Ovary (tissue), 3 donors: ENCODE results near the gene ATP8A1.

Experiments used
- EP300 ChIP-seq: sonication (generic); formaldehyde crosslinking; IDR thresholded peaks from one replicate; pipeline ENCODE4 v1.6.1; 2017; ENCODE audit warnings: antibody characterized with exemption
- POLR2A ChIP-seq: fragments of 450-650 bp; IDR thresholded peaks from one replicate; pipeline ENCODE4 v1.6.1; 2017; ENCODE audit warnings: antibody characterized with exemption, mild to moderate bottlenecking, moderate library complexity
- TF ChIP-seq, protein P1 (sequence below), 3 donors: fragments of 450-650 bp in 2 of 3; fragments of 200-600 bp in 1 of 3; IDR thresholded peaks; one replicate each; pipeline versions ENCODE4 v1.5.1 to v1.8.0; 2016 to 2022; ENCODE audit warnings: antibody characterized with exemption in 3 of 3, mild to moderate bottlenecking in 1 of 3
- donor health status: DM: no; HTN: no; CAD: no.

DNA sequence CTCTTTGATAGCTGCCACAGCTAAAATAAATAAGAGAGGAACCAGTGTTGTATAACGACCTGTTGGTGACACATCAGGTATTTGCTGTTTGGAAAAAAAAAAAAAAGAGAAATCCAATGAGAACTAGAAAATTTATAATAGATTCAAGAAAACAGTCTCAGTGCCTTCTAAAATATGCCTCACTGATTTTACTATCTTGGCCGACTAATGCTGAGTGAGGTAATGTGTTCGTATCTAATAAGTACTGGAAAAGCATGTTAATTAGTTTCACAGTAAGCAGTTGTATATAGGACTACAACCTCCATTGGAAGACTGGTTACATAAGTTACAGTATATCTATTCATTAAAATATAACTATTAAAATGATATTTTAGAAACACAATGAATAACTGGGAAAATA is 32.4 kb downstream of the ATP8A1 start:
- TF ChIP-seq, protein P1, sequence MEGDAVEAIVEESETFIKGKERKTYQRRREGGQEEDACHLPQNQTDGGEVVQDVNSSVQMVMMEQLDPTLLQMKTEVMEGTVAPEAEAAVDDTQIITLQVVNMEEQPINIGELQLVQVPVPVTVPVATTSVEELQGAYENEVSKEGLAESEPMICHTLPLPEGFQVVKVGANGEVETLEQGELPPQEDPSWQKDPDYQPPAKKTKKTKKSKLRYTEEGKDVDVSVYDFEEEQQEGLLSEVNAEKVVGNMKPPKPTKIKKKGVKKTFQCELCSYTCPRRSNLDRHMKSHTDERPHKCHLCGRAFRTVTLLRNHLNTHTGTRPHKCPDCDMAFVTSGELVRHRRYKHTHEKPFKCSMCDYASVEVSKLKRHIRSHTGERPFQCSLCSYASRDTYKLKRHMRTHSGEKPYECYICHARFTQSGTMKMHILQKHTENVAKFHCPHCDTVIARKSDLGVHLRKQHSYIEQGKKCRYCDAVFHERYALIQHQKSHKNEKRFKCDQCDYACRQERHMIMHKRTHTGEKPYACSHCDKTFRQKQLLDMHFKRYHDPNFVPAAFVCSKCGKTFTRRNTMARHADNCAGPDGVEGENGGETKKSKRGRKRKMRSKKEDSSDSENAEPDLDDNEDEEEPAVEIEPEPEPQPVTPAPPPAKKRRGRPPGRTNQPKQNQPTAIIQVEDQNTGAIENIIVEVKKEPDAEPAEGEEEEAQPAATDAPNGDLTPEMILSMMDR (IDR thresholded peaks at IDR 0.05): no peak
- TF ChIP-seq POLR2A (no peak), EP300 (no peak)
